Stimulated activated CD4-positive, alpha-beta T cell treated with anti-CD3 and anti-CD28 coated beads, TNF-alpha, amount 100 ng/mL, for 24 hours (primary cell): Measurements from ENCODE around the gene TES.
"Not testable (repeated sequence)": the region's sequence is repeated elsewhere in the genome, so short reads cannot be mapped to it uniquely, and the experiment has no call there.

ENCODE experiments used
- DNase-seq, 3 experiments: peaks; one replicate each; pipeline ENCODE4 v3.0.0-alpha.2; 2020; ENCODE audit warnings: low read depth in 3 of 3

The TES gene

DNA sequence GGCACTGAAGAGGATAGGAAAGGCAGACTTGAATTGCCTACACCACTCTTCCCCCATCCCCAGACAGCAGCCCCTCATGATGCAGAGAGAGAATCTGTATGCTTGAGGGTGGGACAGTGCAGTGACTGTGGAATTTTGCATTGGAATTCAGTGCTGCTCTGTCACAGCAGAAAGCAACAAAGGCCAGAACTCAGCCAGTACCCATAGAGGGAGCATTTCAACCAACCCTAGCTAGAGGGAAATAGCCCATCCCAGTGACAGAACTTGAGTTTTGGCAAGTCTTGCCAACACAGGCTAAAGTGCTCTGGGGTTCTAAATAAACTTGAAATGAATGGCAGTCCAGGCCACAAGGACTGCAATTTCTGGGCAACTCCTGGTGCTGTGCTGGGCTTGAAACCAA lies 80.4 kb downstream of the TES start:
- no peak for DNase-seq

DNA sequence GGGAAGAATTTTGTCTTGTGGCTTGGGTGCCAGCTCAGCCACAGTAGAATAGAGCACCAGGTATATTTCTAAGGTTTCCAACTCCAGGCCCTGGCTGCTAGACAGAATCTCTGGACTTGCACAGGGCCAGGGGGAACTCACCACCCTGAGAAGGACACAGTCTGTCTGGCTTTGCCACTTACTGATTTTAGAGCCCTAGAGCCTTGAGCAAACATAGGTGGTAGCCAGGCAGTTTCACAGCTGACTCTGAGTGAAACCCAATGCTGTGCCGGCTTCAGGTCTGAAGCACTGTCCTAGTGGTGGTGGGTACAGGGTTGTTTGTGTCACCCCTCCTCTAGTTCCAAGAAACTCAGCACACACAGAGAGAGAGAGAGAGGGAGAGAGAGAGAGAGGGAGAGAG lies 81.6 kb downstream of the TES start:
- DNase-seq = no peak

DNA sequence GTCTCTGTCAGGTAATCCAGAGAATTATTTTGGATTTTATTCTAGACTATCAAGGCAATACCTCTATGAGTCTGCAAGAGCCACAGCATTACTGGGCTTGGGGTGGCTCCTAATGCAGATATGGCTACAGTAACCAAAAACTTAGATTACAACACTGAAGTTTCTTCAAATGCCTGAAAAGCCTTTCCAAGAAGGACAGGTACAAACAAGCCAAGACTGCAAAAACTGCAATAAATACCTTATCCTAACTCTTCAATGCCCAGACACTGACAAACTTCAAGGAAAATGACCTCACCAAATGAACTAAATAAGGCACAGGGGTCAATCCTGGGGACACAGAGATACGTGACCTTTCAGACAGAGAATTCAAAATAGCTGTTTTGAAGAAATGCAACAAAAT lies 82.0 kb downstream of the TES start:
- DNase-seq = no peak

DNA sequence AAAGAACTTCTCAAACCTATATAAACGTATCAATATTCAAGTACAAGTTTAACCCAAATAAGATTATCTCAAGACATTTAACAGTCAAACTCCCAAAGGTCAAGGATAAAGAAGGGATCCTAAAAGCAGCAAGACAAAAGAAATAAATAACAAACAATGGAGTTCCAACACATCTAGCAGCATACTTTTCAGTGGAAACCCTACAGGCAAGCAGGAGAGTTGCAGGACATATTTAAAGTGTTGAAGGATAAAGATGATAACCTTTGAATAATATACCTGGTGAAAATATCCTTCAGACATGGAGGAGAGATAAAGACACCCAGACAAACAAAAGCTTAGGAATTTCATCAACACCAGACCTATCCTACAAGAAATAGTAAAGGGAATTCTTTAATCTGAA lies 82.8 kb downstream of the TES start:
- DNase-seq = no peak

DNA sequence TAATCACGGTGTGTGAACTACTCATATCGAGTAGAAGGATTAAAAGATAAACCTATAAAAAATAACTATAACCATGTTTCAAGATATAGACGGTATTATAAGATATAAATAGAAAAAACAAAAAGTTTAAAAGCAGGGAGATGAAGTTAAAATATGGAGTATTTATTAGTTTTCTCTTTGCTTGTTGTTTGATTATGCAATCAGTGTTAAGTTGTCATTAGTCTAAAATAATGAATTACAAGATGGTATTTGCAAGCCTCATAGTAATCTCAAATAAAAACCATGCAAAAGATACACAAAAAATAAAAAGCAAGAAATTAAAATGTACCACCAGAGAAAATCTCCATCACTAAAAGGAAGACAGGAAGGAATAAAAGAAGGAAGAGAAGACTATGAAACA lies 83.3 kb downstream of the TES start:
- DNase-seq = no peak

DNA sequence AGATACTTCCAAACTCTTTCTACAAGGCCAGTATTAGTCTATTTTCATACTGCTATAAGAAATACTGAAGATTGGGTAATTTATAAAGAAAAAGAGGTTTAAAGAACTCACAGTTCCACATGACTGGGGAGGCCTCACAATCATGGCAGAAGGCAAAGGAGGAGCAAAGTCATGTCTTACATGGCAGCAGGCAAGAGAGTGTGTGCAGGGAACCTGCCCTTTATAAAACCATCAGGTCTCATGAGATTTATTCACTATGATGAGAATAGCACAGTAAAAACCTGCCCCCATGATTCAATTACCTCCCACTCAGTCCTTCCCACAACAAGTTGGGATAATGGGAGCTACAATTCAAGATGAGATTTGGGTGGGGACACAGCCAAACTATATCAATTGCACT lies 85.6 kb downstream of the TES start:
- not testable (repeated sequence) for DNase-seq

DNA sequence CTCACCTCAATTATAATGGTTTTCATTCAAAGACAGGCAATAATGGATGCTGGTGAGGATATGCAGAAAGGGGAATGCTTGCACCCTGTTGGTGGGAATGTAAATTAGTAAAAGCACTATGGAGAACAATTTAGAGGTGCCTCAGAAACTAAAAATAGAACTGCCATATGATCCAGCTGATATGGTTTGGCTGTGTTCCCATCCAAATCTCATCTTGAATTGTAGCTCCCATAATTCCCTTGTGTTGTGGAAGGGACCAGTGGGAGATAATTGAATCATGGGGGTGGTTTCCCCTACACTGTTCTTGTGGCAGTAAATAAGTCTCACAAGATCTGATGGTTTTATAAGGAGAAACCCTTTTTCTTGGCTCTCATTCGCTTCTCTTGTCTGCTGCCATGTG lies 87.7 kb downstream of the TES start:
- DNase-seq = no peak

DNA sequence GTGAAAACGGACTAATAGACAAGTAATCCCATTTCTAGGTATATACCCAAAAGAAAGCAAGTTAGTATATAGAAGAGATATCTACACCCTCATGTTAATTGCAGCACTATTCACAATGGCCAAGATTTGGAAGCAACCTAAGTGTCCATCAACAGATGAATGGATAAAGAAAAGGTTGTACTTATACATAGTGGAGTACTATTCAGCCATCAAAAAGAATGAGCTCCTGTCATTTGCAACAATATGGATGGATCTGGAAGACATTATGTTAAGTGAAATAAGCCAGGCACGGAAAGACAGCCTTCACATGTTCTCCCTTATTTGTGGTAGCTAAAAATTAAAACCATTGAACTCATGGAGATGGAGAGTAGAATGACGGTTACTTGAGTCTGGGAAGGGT lies 88.2 kb downstream of the TES start:
- no peak for DNase-seq

DNA sequence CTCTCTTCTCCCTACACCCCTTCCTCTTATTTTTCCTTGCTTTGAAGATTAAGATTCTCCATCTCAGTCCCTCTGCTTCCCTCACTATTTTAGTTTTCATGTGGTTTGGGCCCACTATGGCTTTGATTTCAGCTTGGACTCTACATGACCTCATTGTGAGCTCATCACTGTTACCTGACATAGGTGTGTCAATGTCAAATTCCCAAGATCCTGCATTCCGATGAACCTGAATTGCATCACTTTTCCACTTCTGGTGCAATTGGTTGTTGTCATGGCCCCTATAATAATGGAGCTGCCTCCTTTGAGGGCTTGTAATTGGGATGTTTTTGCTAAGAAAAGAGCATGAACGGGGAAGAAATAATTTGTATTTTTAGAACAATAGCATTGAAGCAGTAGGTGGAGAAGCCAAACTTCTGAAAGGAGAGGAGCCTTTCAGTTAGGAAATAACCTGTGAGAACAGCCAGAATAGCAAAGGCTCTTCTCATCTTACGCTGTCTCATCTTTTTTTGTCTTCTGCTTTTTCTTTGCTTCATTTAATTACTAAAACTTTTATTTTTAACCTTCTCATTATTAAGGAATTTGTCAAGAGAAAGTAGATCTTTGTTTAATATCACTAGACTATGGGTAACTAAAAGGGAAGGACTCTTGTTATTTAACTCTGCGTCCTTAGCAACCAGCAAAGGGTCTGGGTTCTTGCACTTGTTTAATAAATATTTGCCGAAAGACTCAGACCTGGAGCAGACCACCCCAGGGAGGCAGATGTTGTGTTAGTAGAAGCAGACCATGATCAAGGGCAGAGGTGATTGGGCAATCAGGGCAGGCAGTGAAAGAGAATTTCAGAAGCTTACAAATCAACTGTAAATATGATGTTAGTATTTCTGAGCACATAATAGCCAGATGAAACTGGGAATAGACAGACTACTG lies 95.4 kb downstream of the TES start:
- DNase-seq = no peak

DNA sequence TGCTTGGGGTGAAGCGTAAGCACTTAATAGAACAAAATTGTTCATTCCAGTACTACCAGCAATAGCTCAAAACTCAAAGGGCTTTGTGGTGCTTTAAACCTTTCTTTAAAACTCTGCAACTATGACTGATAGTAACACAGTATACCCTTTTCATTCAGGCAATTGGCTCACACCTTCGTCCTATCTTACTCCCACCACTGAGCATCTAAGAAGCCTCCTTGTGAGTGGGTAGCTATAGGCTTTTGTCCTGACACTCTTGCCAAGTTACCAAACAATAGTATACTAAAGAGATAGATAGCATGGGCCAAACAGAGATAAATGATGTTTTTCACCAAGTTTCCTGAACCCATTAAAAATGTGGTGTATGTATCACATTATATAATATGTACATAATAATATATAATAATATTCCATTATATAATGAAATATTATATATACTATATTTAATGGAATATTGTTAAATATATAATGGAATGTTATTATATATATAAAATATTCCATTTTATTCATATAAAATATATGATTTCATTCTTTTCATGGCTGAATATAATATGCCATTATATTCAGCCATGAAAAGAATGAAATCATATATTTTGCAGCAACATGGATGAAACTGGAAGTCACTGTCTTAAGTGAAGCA lies 96.2 kb downstream of the TES start:
- no peak for DNase-seq

DNA sequence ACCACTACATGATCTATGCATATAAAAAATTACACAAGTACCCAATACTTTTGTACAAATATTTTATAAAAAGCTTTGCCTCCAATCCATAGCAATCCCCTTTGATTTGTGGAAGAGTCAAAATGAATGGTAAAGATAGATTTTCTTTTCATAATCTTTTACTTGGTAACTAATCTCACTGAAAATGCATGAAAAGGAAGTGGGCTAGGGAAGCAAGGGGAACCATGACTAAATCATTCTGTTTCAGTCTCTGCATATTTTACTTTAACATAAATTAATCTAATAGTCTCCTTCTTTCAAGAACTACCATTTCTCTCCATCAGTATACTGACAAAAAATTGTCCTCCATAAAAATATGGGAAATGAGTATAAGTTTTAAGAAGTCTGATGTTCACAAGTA lies 96.9 kb downstream of the TES start:
- DNase-seq = no peak
